Measurements from ENCODE around the gene CEBPB.

Gene CEBPB

GRCh38 chr20:50185426-50185825, 5.2 kb upstream of the CEBPB start:
- Histone ChIP-seq H3K4me2 (ENCODE audit: low read length) (no peak overlapping the region), H3K27ac (ENCODE audit: low read depth, low read length) (no peak overlapping the region), H3K79me2 (ENCODE audit: control insufficient read depth, low read length) (no peaks in the 10 kb centered on the region), H3F3A (ENCODE audit: control insufficient read depth, insufficient read depth) (no peaks in the 10 kb centered on the region), H3K4me1 (ENCODE audit: control insufficient read depth, low read length) (peaks cover 10% of the 10 kb centered on the region), H3K9me2 (replicated peaks; ENCODE audit: control insufficient read depth, low read length) (no peaks in the 10 kb centered on the region), H4K20me1 (ENCODE audit: control insufficient read depth, insufficient read depth, low read depth, low read length) (no peaks in the 10 kb centered on the region), H3K4me3 (ENCODE audit: low read length) (no peak overlapping the region), H3K36me3 (ENCODE audit: control insufficient read depth, low read length) (no peaks in the 10 kb centered on the region), H3K27me3 (ENCODE audit: control insufficient read depth, low read length) (peaks cover 6% of the 10 kb centered on the region), H3K9me3 (ENCODE audit: control insufficient read depth, insufficient read depth, low read length) (no peaks in the 10 kb centered on the region)
- TF ChIP-seq EZH2phosphoT487 (IDR thresholded peaks at IDR 0.05; ENCODE audit: borderline replicate concordance, low read length) (no peak), CTCF (IDR thresholded peaks at IDR 0.05; ENCODE audit: low read depth, low read length, poor library complexity, severe bottlenecking) (no peak)

GRCh38 chr20:50186151-50186885, 4.3 kb upstream of the CEBPB start:
- Histone ChIP-seq H4K20me1 (ENCODE audit: control insufficient read depth, insufficient read depth, low read depth, low read length) (no peaks in the 10 kb centered on the region), H3K9me3 (ENCODE audit: control insufficient read depth, insufficient read depth, low read length) (no peaks in the 10 kb centered on the region), H3K27me3 (ENCODE audit: control insufficient read depth, low read length) (peaks cover 6% of the 10 kb centered on the region), H3K9me2 (replicated peaks; ENCODE audit: control insufficient read depth, low read length) (no peaks in the 10 kb centered on the region), H3K79me2 (ENCODE audit: control insufficient read depth, low read length) (no peaks in the 10 kb centered on the region), H3K27ac (ENCODE audit: low read depth, low read length) (no peak overlapping the region), H3F3A (ENCODE audit: control insufficient read depth, insufficient read depth) (no peaks in the 10 kb centered on the region), H3K4me3 (ENCODE audit: low read length) (no peak overlapping the region), H3K4me2 (ENCODE audit: low read length) (no peak overlapping the region), H3K4me1 (ENCODE audit: control insufficient read depth, low read length) (peaks cover 10% of the 10 kb centered on the region), H3K36me3 (ENCODE audit: control insufficient read depth, low read length) (no peaks in the 10 kb centered on the region)
- no peak for TF ChIP-seq EZH2phosphoT487 (IDR thresholded peaks at IDR 0.05; ENCODE audit: borderline replicate concordance, low read length)
- TF ChIP-seq CTCF (IDR thresholded peaks at IDR 0.05; ENCODE audit: low read depth, low read length, poor library complexity, severe bottlenecking): peak; percentile 97

GRCh38 chr20:50186987-50187402, 3.6 kb upstream of the CEBPB start:
- Histone ChIP-seq H3K9me3 (ENCODE audit: control insufficient read depth, insufficient read depth, low read length) (no peaks in the 10 kb centered on the region), H3K27me3 (ENCODE audit: control insufficient read depth, low read length) (peaks cover 6% of the 10 kb centered on the region), H3K79me2 (ENCODE audit: control insufficient read depth, low read length) (peaks cover 4% of the 10 kb centered on the region), H3K4me2 (ENCODE audit: low read length) (no peak overlapping the region), H3K4me3 (ENCODE audit: low read length) (no peak overlapping the region), H3F3A (ENCODE audit: control insufficient read depth, insufficient read depth) (no peaks in the 10 kb centered on the region), H4K20me1 (ENCODE audit: control insufficient read depth, insufficient read depth, low read depth, low read length) (no peaks in the 10 kb centered on the region), H3K27ac (ENCODE audit: low read depth, low read length) (no peak overlapping the region), H3K4me1 (ENCODE audit: control insufficient read depth, low read length) (peaks cover 10% of the 10 kb centered on the region), H3K36me3 (ENCODE audit: control insufficient read depth, low read length) (no peaks in the 10 kb centered on the region), H3K9me2 (replicated peaks; ENCODE audit: control insufficient read depth, low read length) (no peaks in the 10 kb centered on the region)
- TF ChIP-seq CTCF (IDR thresholded peaks at IDR 0.05; ENCODE audit: low read depth, low read length, poor library complexity, severe bottlenecking) (no peak), EZH2phosphoT487 (IDR thresholded peaks at IDR 0.05; ENCODE audit: borderline replicate concordance, low read length) (no peak)
